ENCODE measurements around the gene LYSMD4. TPM values are rescaled to one million over a fixed set of nuclear protein-coding genes. Genes with fewer than 3 reads are reported as not detected.

Gene LYSMD4
- total RNA-seq, 1 experiment from 2014 or later = 8.9 TPM

- peak overlapping the region; percentile 25; the same call in 1 of the 2 replicates for H3K4me3 ChIP-seq (ENCODE audit: low read length)
- no TSS peak for BruUV-seq (replicated peaks)
Measured at GRCh38 chr15:99703603-99704443, 29.4 kb downstream of the LYSMD4 start.

GRCh38 chr15:99702895-99703602 lies 30.2 kb downstream of the LYSMD4 start:
- Histone ChIP-seq H3K9me3 (ENCODE audit: low read length) (no peaks in the 10 kb centered on the region), H3K79me2 (ENCODE audit: low read length) (no peaks in the 10 kb centered on the region), H3K27ac (ENCODE audit: low read length) (no peak overlapping the region), H3K36me3 (ENCODE audit: low read depth, low read length) (no peaks in the 10 kb centered on the region), H4K20me1 (ENCODE audit: low read length) (no peaks in the 10 kb centered on the region), H3K4me3 (ENCODE audit: low read length) (peak overlapping the region; percentile 25; the same call in 1 of the 2 replicates), H3K9ac (ENCODE audit: low read length) (no peak overlapping the region), H3K27me3 (ENCODE audit: low read length) (no peaks in the 10 kb centered on the region), H3K4me1 (ENCODE audit: insufficient read depth, low read length) (peaks cover 20% of the 10 kb centered on the region), H3K4me2 (ENCODE audit: low read length) (peak overlapping the region; percentile 61), H3K9me2 (replicated peaks; ENCODE audit: low read length) (no peaks in the 10 kb centered on the region), H2AFZ (ENCODE audit: low read length) (peak overlapping the region; percentile 3; the same call in 1 of the 2 replicates), H3F3A (ENCODE audit: low read length, unreplicated experiment) (peaks cover 5% of the 10 kb centered on the region)
- ATAC-seq (no peak), DNase-seq (no peak)
- POLR2A ChIA-PET (ENCODE audit: unreplicated experiment) = interaction anchor here (0.6 kb wide), 1 partner anchor 226 kb away, joined by 7 read pairs; no protein-coding TSS in a partner anchor
- TF ChIP-seq EZH2 (IDR thresholded peaks at IDR 0.05; ENCODE audit: low read length, unreplicated experiment) (no peak), EZH2phosphoT487 (IDR thresholded peaks at IDR 0.05; ENCODE audit: borderline replicate concordance, low read length) (no peak)
- TF ChIP-seq, protein P1, sequence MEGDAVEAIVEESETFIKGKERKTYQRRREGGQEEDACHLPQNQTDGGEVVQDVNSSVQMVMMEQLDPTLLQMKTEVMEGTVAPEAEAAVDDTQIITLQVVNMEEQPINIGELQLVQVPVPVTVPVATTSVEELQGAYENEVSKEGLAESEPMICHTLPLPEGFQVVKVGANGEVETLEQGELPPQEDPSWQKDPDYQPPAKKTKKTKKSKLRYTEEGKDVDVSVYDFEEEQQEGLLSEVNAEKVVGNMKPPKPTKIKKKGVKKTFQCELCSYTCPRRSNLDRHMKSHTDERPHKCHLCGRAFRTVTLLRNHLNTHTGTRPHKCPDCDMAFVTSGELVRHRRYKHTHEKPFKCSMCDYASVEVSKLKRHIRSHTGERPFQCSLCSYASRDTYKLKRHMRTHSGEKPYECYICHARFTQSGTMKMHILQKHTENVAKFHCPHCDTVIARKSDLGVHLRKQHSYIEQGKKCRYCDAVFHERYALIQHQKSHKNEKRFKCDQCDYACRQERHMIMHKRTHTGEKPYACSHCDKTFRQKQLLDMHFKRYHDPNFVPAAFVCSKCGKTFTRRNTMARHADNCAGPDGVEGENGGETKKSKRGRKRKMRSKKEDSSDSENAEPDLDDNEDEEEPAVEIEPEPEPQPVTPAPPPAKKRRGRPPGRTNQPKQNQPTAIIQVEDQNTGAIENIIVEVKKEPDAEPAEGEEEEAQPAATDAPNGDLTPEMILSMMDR (conservative IDR thresholded peaks at IDR 0.05; ENCODE audit: low read depth, low read length) = no peak
- intact Hi-C loops (cut with micrococcal nuclease) = loop anchor here (1.0 to 10.0 kb wide), 3 partner anchors 138 to 431 kb away; partner anchors contain the start of gene MEF2A
- BruUV-seq (replicated peaks) = TSS peak; percentile 64
- CTCF ChIA-PET = interaction anchor here (0.9 to 1.5 kb wide), 2 partner anchors 53 to 136 kb away, joined by 3 to 6 read pairs; no protein-coding TSS in a partner anchor

More at GRCh38 chr15:99703603-99704443, 29.4 kb downstream of the LYSMD4 start:
- no peaks in the 10 kb centered on the region for H3K27me3 ChIP-seq (ENCODE audit: low read length)
- no peaks in the 10 kb centered on the region for H4K20me1 ChIP-seq (ENCODE audit: low read length)
- peaks cover 27% of the 10 kb centered on the region for H3K4me1 ChIP-seq (ENCODE audit: insufficient read depth, low read length)
- no peak overlapping the region for H3K27ac ChIP-seq (ENCODE audit: low read length)
- peak overlapping the region; percentile 3; the same call in 1 of the 2 replicates for H2AFZ ChIP-seq (ENCODE audit: low read length)
- ChIA-PET POLR2A (ENCODE audit: unreplicated experiment) (interaction anchor here (0.6 kb wide), 1 partner anchor 227 kb away, joined by 7 read pairs; no protein-coding TSS in a partner anchor), CTCF (interaction anchor here (0.5 to 1.5 kb wide), 10 partner anchors 29 to 434 kb away, joined by 3 to 18 read pairs (median 4); partner anchors contain the start of gene LYSMD4)
- no peaks in the 10 kb centered on the region for H3K36me3 ChIP-seq (ENCODE audit: low read depth, low read length)
- intact Hi-C loops (cut with micrococcal nuclease) = loop anchor here (1.0 to 10.0 kb wide), 5 partner anchors 27 to 432 kb away; partner anchors contain the start of gene MEF2A
- DNase-seq (peak; percentile 77), ATAC-seq (peak; percentile 45)
- H3K9me3 ChIP-seq (ENCODE audit: low read length) = no peaks in the 10 kb centered on the region
- no peaks in the 10 kb centered on the region for H3K79me2 ChIP-seq (ENCODE audit: low read length)
- no peak for TF ChIP-seq EZH2phosphoT487 (IDR thresholded peaks at IDR 0.05; ENCODE audit: borderline replicate concordance, low read length)
- TF ChIP-seq, protein P1 (conservative IDR thresholded peaks at IDR 0.05; ENCODE audit: low read depth, low read length) = peak; percentile 66
- no peak for TF ChIP-seq EZH2 (IDR thresholded peaks at IDR 0.05; ENCODE audit: low read length, unreplicated experiment)
- peak overlapping the region; percentile 61 for H3K4me2 ChIP-seq (ENCODE audit: low read length)
- no peak overlapping the region for H3K9ac ChIP-seq (ENCODE audit: low read length)
- no peaks in the 10 kb centered on the region for H3K9me2 ChIP-seq (replicated peaks; ENCODE audit: low read length)
- H3F3A ChIP-seq (ENCODE audit: low read length, unreplicated experiment) = peaks cover 5% of the 10 kb centered on the region

Measured in PC-3 (cell line).